ENCODE data around the gene TUBGCP3.

TUBGCP3 gene

GRCh38 chr13:112445411-112446271 is 142.3 kb downstream of the TUBGCP3 start:
- in situ Hi-C loops (cut with MboI; ENCODE audit: low pct_unique_long_range_greater_than_20kb, low sequenced_read_pairs, unreplicated experiment): no loop called here
- TF ChIP-seq CTCF (IDR thresholded peaks at IDR 0.05; ENCODE audit: extremely low read depth, insufficient read depth, missing control alignments): no peak
- peak; percentile 27 for DNase-seq (ENCODE audit: low spot score)

- no peak for TF ChIP-seq CTCF (IDR thresholded peaks at IDR 0.05; ENCODE audit: extremely low read depth, insufficient read depth, missing control alignments)
- DNase-seq (ENCODE audit: low spot score): peak; percentile 27
- in situ Hi-C loops (cut with MboI; ENCODE audit: low pct_unique_long_range_greater_than_20kb, low sequenced_read_pairs, unreplicated experiment): no loop called here
Observed at GRCh38 chr13:112444416-112445399, 143.2 kb downstream of the TUBGCP3 start.

GRCh38 chr13:112443995-112444311 is 144.0 kb downstream of the TUBGCP3 start:
- peak; percentile 87 for DNase-seq (ENCODE audit: low spot score)
- in situ Hi-C loops (cut with MboI; ENCODE audit: low pct_unique_long_range_greater_than_20kb, low sequenced_read_pairs, unreplicated experiment): no loop called here
- peak; percentile 83 for TF ChIP-seq CTCF (IDR thresholded peaks at IDR 0.05; ENCODE audit: extremely low read depth, insufficient read depth, missing control alignments)

- in situ Hi-C loops (cut with MboI; ENCODE audit: low pct_unique_long_range_greater_than_20kb, low sequenced_read_pairs, unreplicated experiment): no loop called here
- TF ChIP-seq CTCF (IDR thresholded peaks at IDR 0.05; ENCODE audit: extremely low read depth, insufficient read depth, missing control alignments): peak; percentile 37
- peak; percentile 60 for DNase-seq (ENCODE audit: low spot score)
Observed at GRCh38 chr13:112443191-112443994, 144.6 kb downstream of the TUBGCP3 start.

GRCh38 chr13:112442483-112443090 is 145.4 kb downstream of the TUBGCP3 start:
- peak; percentile 14 for DNase-seq (ENCODE audit: low spot score)
- TF ChIP-seq CTCF (IDR thresholded peaks at IDR 0.05; ENCODE audit: extremely low read depth, insufficient read depth, missing control alignments): no peak
- in situ Hi-C loops (cut with MboI; ENCODE audit: low pct_unique_long_range_greater_than_20kb, low sequenced_read_pairs, unreplicated experiment): no loop called here
